ENCODE results near the gene NARS2.
"Not testable (repeated sequence)": the region's sequence is repeated elsewhere in the genome, so short reads cannot be mapped to it uniquely, and the experiment has no call there.

Gene NARS2

GRCh38 chr11:78575478-78575877 is 814 bp upstream of the NARS2 start:
- DNase-seq = no peak

GRCh38 chr11:78573681-78574080 is 983 bp downstream of the NARS2 start:
- DNase-seq = no peak

GRCh38 chr11:78573271-78573670 is 1.4 kb downstream of the NARS2 start:
- DNase-seq = no peak

- DNase-seq = no peak
These were observed 2.3 kb downstream of the NARS2 start for GRCh38 chr11:78572394-78572793.

- DNase-seq = no peak
These were observed 4.6 kb downstream of the NARS2 start for GRCh38 chr11:78570031-78570430.

- DNase-seq = no peak
These were observed 7.5 kb downstream of the NARS2 start for GRCh38 chr11:78567209-78567608.

- peak; percentile 55 for DNase-seq
These were observed 9.9 kb downstream of the NARS2 start for GRCh38 chr11:78564490-78565467.

GRCh38 chr11:78564037-78564436 is 10.6 kb downstream of the NARS2 start:
- not testable (repeated sequence) for DNase-seq

- DNase-seq = not testable (repeated sequence)
These were observed 11.6 kb downstream of the NARS2 start for GRCh38 chr11:78563090-78563489.

GRCh38 chr11:78562398-78562797 is 12.3 kb downstream of the NARS2 start:
- DNase-seq = no peak

- DNase-seq = no peak
These were observed 13.7 kb downstream of the NARS2 start for GRCh38 chr11:78560826-78561484.

- DNase-seq = no peak
These were observed 14.5 kb downstream of the NARS2 start for GRCh38 chr11:78560153-78560552.

GRCh38 chr11:78557236-78557635 is 17.4 kb downstream of the NARS2 start:
- no peak for DNase-seq

GRCh38 chr11:78555592-78555991 is 19.1 kb downstream of the NARS2 start:
- no peak for DNase-seq

GRCh38 chr11:78552881-78553280 is 21.8 kb downstream of the NARS2 start:
- no peak for DNase-seq

- not testable (repeated sequence) for DNase-seq
These were observed 22.5 kb downstream of the NARS2 start for GRCh38 chr11:78552139-78552538.

- no peak for DNase-seq
These were observed 23.6 kb downstream of the NARS2 start for GRCh38 chr11:78551066-78551465.

- no peak for DNase-seq
These were observed 24.8 kb downstream of the NARS2 start for GRCh38 chr11:78549624-78550409.

GRCh38 chr11:78548911-78549590 is 25.6 kb downstream of the NARS2 start:
- DNase-seq = no peak

- DNase-seq = no peak
These were observed 26.5 kb downstream of the NARS2 start for GRCh38 chr11:78547931-78548705.

- DNase-seq = no peak
These were observed 32.7 kb downstream of the NARS2 start for GRCh38 chr11:78542007-78542406.

GRCh38 chr11:78541537-78541936 is 33.1 kb downstream of the NARS2 start:
- no peak for DNase-seq

Measured in CD4-positive, alpha-beta T cell treated with Interleukin-6 for 4 hours (primary cell).